HepG2 (cell line): ENCODE results near the gene SDHAF3. TPM values are rescaled to one million over a fixed set of nuclear protein-coding genes. Genes with fewer than 3 reads are reported as not detected.

Experiments used
- ATAC-seq: fragments of 200-7000 bp; cut with Tn5 transposase; 3 replicates; pipeline ENCODE4 v1.9.1; 2020; ENCODE audit warnings: mild to moderate bottlenecking, moderate library complexity
- BruUV-seq: library from RNA; stranded (reverse); fragments of 400-500 nt; replicated peaks from 2 replicates; lab custom pipeline; 2021; lab: Mats Ljungman, UMichigan
- CTCF ChIA-PET: fragments of 300-600 bp; formaldehyde crosslinking; extraction: SDS; loops from one replicate; lab custom pipeline; 2021; ENCODE audit warnings: low total read pairs, inconsistent platforms, low intra/inter-chr PET ratio; lab: Yijun Ruan, JAX
- POLR2A ChIA-PET: fragments of 350-600 bp; sonication (Branson Sonifier 250); formaldehyde crosslinking; loops from one replicate; lab custom pipeline; 2020; ENCODE audit warnings: antibody characterized with exemption, inconsistent platforms; lab: Yijun Ruan, JAX
- DNase-seq: peaks from one replicate; pipeline ENCODE4 v3.0.0-alpha.2; 2015; ENCODE audit warnings: low spot score
- FAIRE-seq: peaks from 3 replicates; lab custom pipeline; 2011; peaks lifted over from hg19 to GRCh38; lab: Jason Lieb, UNC
- H2AFZ ChIP-seq: one replicate; pipeline ENCODE4 v1.6.1; 2011; ENCODE audit warnings: low read length, inconsistent platforms
- H3K27ac ChIP-seq: fragments of 300-600 bp; 3 replicates; pipeline ENCODE4 v1.8.0; 2011; ENCODE audit warnings: mixed run types, mild to moderate bottlenecking, mixed read lengths, low read length, inconsistent platforms; ENCODE audit not compliant: insufficient read depth; ENCODE audit errors: extremely low read length
- H3K27me3 ChIP-seq, 2 experiments: fragments of 200-600 bp in 1 of 2; 2 replicates in 1 of 2; 3 replicates in 1 of 2; pipeline versions ENCODE4 v1.6.0 to v1.8.0; 2011; ENCODE audit warnings: low read length in 2 of 2, mild to moderate bottlenecking in 2 of 2, moderate library complexity in 2 of 2, inconsistent platforms in 1 of 2; ENCODE audit not compliant: insufficient read depth in 2 of 2, control insufficient read depth in 1 of 2
- H3K36me3 ChIP-seq, 2 experiments: fragments of 200-600 bp in 1 of 2; replicated peaks in 1 of 2; 2 replicates in 1 of 2; 3 replicates in 1 of 2; pipeline versions ENCODE4 v1.5.1 to v1.8.0; 2011; ENCODE audit warnings: low read length in 2 of 2, inconsistent platforms in 1 of 2; ENCODE audit not compliant: insufficient read depth in 2 of 2, control insufficient read depth in 1 of 2
- H3K4me1 ChIP-seq: 2 replicates; pipeline ENCODE4 v1.5.1; 2012; ENCODE audit warnings: low read length, inconsistent platforms; ENCODE audit not compliant: insufficient read depth
- H3K4me2 ChIP-seq: 2 replicates; pipeline ENCODE4 v1.6.0; 2011; ENCODE audit warnings: low read depth, low read length, inconsistent platforms
- H3K4me3 ChIP-seq, 3 experiments: fragments of 200-600 bp in 1 of 3; sonication (generic), shearing (Covaris generic) in 1 of 3; replicated peaks in 1 of 3; 2 replicates each; pipeline ENCODE4 v1.5.1; 2011 to 2016; ENCODE audit warnings: low read length in 3 of 3, inconsistent platforms in 2 of 3, low read depth in 2 of 3, mild to moderate bottlenecking in 2 of 3, control low read depth in 1 of 3, mixed read lengths in 1 of 3; ENCODE audit not compliant: insufficient read depth in 1 of 3
- H3K79me2 ChIP-seq: one replicate; pipeline ENCODE4 v1.6.1; 2011; ENCODE audit warnings: low read length, inconsistent platforms; ENCODE audit not compliant: insufficient read depth
- H3K9ac ChIP-seq: 2 replicates; pipeline ENCODE4 v1.6.0; 2011; ENCODE audit warnings: mild to moderate bottlenecking, low read depth, low read length, inconsistent platforms; ENCODE audit not compliant: insufficient read depth
- H3K9me3 ChIP-seq: 2 replicates; pipeline ENCODE4 v1.5.1; 2012; ENCODE audit warnings: mild to moderate bottlenecking, low read length
- H4K20me1 ChIP-seq: 2 replicates; pipeline ENCODE4 v1.6.0; 2011; ENCODE audit warnings: inconsistent platforms, mild to moderate bottlenecking, low read length, moderate library complexity; ENCODE audit not compliant: insufficient read depth
- BRF2 ChIP-seq: sonication (generic); formaldehyde crosslinking; IDR thresholded peaks from 2 replicates; pipeline ENCODE4 v1.8.1; 2022; ENCODE audit warnings: mild to moderate bottlenecking, missing genetic modification reagents
- DZIP1 ChIP-seq: sonication (generic); formaldehyde crosslinking; IDR thresholded peaks from 2 replicates; pipeline ENCODE4 v1.5.0; 2020; ENCODE audit warnings: mild to moderate bottlenecking, missing genetic modification reagents
- MXI1 ChIP-seq: IDR thresholded peaks from 3 replicates; pipeline ENCODE4 v1.6.1; 2012; ENCODE audit warnings: low read depth, low read length, inconsistent platforms, borderline replicate concordance
- POLR2A ChIP-seq, 2 experiments: IDR thresholded peaks; 2 replicates each; pipeline ENCODE4 v1.6.1; 2011; ENCODE audit warnings: low read depth in 2 of 2, low read length in 2 of 2, mild to moderate bottlenecking in 1 of 2, moderate library complexity in 1 of 2; ENCODE audit not compliant: insufficient read depth in 1 of 2
- SALL1 ChIP-seq: sonication (generic); formaldehyde crosslinking; IDR thresholded peaks from 2 replicates; pipeline ENCODE4 v1.8.0; 2022; ENCODE audit warnings: mild to moderate bottlenecking, missing genetic modification reagents
- TRIM24 ChIP-seq: sonication (generic); formaldehyde crosslinking; IDR thresholded peaks from 2 replicates; pipeline ENCODE4 v1.8.0; 2022; ENCODE audit warnings: mild to moderate bottlenecking, missing genetic modification reagents
- ZBTB3 ChIP-seq: sonication (generic); formaldehyde crosslinking; IDR thresholded peaks from 2 replicates; pipeline ENCODE4 v1.4.0; 2020; ENCODE audit warnings: low read depth, mild to moderate bottlenecking, moderate library complexity, missing genetic modification reagents, borderline replicate concordance
- ZNF331 ChIP-seq: sonication (generic); formaldehyde crosslinking; IDR thresholded peaks from 2 replicates; pipeline ENCODE4 v1.4.0; 2020; ENCODE audit warnings: missing genetic modification reagents
- WGBS: methylation state at CpG from one replicate; pipeline ENCODE4 v1.1.6; 2017; ENCODE audit warnings: low lambda C conversion rate; 5-methylcytosine and 5-hydroxymethylcytosine counted together
- in situ Hi-C: cut with HindIII; loops from 2 replicates; pipeline ENCODE4 v1.10.0; 2017; ENCODE audit warnings: low pct_unique_long_range_greater_than_20kb; ENCODE audit not compliant: extremely low pct_ligation_motif_present
- intact Hi-C: fragments of 100-400 bp; cut with micrococcal nuclease; formaldehyde crosslinking; loops from one replicate; pipeline ENCODE4 v1.10.0; 2022; ENCODE audit not compliant: unreplicated experiment
- polyA plus RNA-seq, 8 experiments: library from polyadenylated mRNA; depleted of rRNA in 3 of 8; stranded (reverse) in 7 of 8; unstranded in 1 of 8; fragments of >200 nt; fragmentation: Illumina TruSeq in 4 of 8; extraction: Trizol in 4 of 8; gene quantifications; 2 replicates each; pipeline versions ENCODE4 v1.2.1 to v1.2.3, GENCODE V29; 2011 to 2016; ENCODE audit warnings: low read depth in 4 of 8, missing spikeins in 1 of 8, mixed read lengths in 1 of 8; ENCODE audit not compliant: insufficient read depth in 1 of 8
- total RNA-seq, 5 experiments: library from RNA; depleted of rRNA; stranded (reverse); fragments of >200 nt; fragmentation: Illumina TruSeq; extraction: Trizol; gene quantifications; 2 replicates each; pipeline ENCODE4 v1.2.3, GENCODE V29; 2016; ENCODE audit warnings: low read depth in 1 of 5

SDHAF3 gene
- total and polyA plus RNA-seq, 2 of the 13 experiments (the other 11 are each of a cell fraction or from before 2014, with no cell fraction given) = 15.2 to 32.6 TPM

- Histone ChIP-seq H3K79me2 (no peaks in the 10 kb centered on the region), H2AFZ (no peak overlapping the region), H3K9ac (no peak overlapping the region), H3K27me3 (peaks cover 0 to 8% of the 10 kb centered on the region in 2 experiments; a peak in 2 of 5 replicates), H4K20me1 (no peaks in the 10 kb centered on the region), H3K36me3 (no peaks in the 10 kb centered on the region), H3K4me2 (no peak overlapping the region), H3K9me3 (no peaks in the 10 kb centered on the region), H3K4me3 (no peak overlapping the region), H3K27ac (no peak overlapping the region), H3K4me1 (peaks cover 11% of the 10 kb centered on the region)
- intact Hi-C loops (no loop called here), in situ Hi-C loops (no loop called here)
- 0% methylated on average over 1 of the region's 1 CpG for WGBS
- TF ChIP-seq BRF2 (CRISPR knock-in tag) = no peak
- no peak for TF ChIP-seq POLR2A (IDR thresholded peaks at IDR 0.05; ENCODE audit: insufficient read depth in 1 of 2, low read depth in 2 of 2, low read length in 2 of 2)
- TF ChIP-seq MXI1 = no peak
- no peak for TF ChIP-seq ZNF331 (CRISPR knock-in tag)
- TF ChIP-seq SALL1 (CRISPR knock-in tag) = no peak
- no peak for TF ChIP-seq DZIP1 (CRISPR knock-in tag)
- TF ChIP-seq TRIM24 (CRISPR knock-in tag) = no peak
- no peak for TF ChIP-seq ZBTB3 (CRISPR knock-in tag)
- DNase-seq (no peak), FAIRE-seq (no peak), ATAC-seq (no peak)
- ChIA-PET POLR2A (no interaction called here), CTCF (no interaction called here)
- BruUV-seq = no TSS peak
Observed at GRCh38 chr7:97090761-97091353, 26.6 kb upstream of the SDHAF3 start.
